Peyer's patch (tissue), 4 donors: ENCODE measurements around the gene FAM222A.

Experiments
- POLR2A ChIP-seq, 2 donors: fragments of 450-650 bp; IDR thresholded peaks; one replicate each; pipeline ENCODE4 v1.5.1; 2017; ENCODE audit warnings: antibody characterized with exemption in 2 of 2, mild to moderate bottlenecking in 2 of 2, moderate library complexity in 2 of 2
- TF ChIP-seq, protein P1 (sequence below), 6 experiments: fragments of 450-650 bp in 4 of 6; fragments of 200-600 bp in 2 of 6; sonication (generic) in 1 of 6; IDR thresholded peaks; one replicate each; pipeline ENCODE4 v1.5.1; 2017 to 2019; ENCODE audit warnings: antibody characterized with exemption in 6 of 6, mild to moderate bottlenecking in 3 of 6, moderate library complexity in 1 of 6

DNA sequence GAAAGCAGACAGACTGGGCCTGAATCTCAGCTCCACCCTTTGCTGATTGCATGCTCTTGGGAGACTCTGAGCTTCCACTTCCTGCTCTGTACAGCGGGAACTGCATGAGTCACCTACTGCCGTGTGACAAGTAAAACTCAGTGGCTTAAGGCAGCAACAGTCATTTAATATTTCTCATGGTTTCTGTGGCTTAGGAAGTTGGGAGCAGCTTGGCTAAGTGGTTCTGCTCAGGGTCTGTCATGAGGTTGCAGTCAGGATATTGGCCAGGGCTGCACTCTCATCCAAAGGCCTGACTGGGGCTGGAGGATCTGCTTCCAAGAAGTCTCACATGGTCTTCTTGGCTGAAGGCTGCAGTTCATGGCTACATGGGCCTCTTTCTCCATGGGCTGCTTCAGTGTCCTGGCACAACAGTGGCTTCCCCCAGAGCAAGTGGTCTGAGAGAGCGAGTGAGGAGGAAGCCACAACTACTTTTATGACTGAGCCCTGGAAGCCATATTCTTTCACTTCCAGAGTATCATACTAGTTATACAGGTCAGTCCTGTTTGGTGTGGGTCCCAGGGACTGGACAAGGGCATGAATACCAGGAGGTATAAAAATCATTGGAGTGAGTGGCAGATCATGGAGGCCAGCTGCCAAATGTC, 49.7 kb downstream of the FAM222A start:
- TF ChIP-seq, protein P1, sequence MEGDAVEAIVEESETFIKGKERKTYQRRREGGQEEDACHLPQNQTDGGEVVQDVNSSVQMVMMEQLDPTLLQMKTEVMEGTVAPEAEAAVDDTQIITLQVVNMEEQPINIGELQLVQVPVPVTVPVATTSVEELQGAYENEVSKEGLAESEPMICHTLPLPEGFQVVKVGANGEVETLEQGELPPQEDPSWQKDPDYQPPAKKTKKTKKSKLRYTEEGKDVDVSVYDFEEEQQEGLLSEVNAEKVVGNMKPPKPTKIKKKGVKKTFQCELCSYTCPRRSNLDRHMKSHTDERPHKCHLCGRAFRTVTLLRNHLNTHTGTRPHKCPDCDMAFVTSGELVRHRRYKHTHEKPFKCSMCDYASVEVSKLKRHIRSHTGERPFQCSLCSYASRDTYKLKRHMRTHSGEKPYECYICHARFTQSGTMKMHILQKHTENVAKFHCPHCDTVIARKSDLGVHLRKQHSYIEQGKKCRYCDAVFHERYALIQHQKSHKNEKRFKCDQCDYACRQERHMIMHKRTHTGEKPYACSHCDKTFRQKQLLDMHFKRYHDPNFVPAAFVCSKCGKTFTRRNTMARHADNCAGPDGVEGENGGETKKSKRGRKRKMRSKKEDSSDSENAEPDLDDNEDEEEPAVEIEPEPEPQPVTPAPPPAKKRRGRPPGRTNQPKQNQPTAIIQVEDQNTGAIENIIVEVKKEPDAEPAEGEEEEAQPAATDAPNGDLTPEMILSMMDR (IDR thresholded peaks at IDR 0.05) = no peak
- no peak for TF ChIP-seq POLR2A (IDR thresholded peaks at IDR 0.05)
